ENCODE data around the gene SORBS2.

DNA sequence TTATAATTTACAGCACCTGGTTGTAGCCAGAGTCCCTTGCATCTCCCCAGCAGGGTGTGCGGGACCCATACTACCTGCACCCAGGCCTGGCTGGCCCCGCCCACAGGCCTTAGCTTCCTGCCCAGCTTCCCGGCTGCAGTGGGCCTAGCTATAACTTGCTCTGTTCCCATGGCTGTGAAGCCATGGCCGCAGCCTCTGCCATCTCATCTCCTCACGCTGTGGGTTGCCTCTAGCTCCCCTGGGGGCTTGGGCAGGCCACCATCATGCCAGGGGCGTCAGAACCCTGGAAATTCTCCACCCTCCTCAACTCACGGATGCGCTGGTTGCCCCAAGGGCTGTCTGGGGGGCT, 26.1 kb upstream of the SORBS2 start:
- TF ChIP-seq, protein P1, sequence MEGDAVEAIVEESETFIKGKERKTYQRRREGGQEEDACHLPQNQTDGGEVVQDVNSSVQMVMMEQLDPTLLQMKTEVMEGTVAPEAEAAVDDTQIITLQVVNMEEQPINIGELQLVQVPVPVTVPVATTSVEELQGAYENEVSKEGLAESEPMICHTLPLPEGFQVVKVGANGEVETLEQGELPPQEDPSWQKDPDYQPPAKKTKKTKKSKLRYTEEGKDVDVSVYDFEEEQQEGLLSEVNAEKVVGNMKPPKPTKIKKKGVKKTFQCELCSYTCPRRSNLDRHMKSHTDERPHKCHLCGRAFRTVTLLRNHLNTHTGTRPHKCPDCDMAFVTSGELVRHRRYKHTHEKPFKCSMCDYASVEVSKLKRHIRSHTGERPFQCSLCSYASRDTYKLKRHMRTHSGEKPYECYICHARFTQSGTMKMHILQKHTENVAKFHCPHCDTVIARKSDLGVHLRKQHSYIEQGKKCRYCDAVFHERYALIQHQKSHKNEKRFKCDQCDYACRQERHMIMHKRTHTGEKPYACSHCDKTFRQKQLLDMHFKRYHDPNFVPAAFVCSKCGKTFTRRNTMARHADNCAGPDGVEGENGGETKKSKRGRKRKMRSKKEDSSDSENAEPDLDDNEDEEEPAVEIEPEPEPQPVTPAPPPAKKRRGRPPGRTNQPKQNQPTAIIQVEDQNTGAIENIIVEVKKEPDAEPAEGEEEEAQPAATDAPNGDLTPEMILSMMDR (IDR thresholded peaks at IDR 0.05; ENCODE audit: borderline replicate concordance, extremely low read depth, low read length, poor library complexity, severe bottlenecking): no peak
- TF ChIP-seq EZH2 (IDR thresholded peaks at IDR 0.05; ENCODE audit: borderline replicate concordance, low read depth, low read length, severe bottlenecking): no peak

Measured in DND-41 (cell line).